Lower lobe of right lung (tissue), 2 donors: ENCODE results near the gene MEG3. TPM values are rescaled to one million over a fixed set of nuclear protein-coding genes. Genes with fewer than 3 reads are reported as not detected.
"Not testable (repeated sequence)": the region's sequence is repeated elsewhere in the genome, so short reads cannot be mapped to it uniquely, and the experiment has no call there.

ENCODE experiments used
- ATAC-seq, 2 donors: fragments of 200-7000 bp; cut with Tn5 transposase; one replicate each; pipeline ENCODE4 v1.9.1; 2020 to 2022; ENCODE audit warnings: mild to moderate bottlenecking in 2 of 2, moderate library complexity in 2 of 2
- DNase-seq: peaks from one replicate; pipeline ENCODE4 v3.0.0-alpha.2; 2020
- H3K27ac ChIP-seq: fragments of 200-600 bp; one replicate; pipeline ENCODE4 v1.8.0; 2022
- H3K27me3 ChIP-seq: fragments of 200-600 bp; one replicate; pipeline ENCODE4 v1.8.0; 2022; ENCODE audit warnings: low read depth
- H3K36me3 ChIP-seq: fragments of 200-600 bp; one replicate; pipeline ENCODE4 v1.8.0; 2022; ENCODE audit warnings: mild to moderate bottlenecking
- H3K4me1 ChIP-seq: fragments of 200-600 bp; one replicate; pipeline ENCODE4 v1.8.0; 2022
- H3K4me3 ChIP-seq: fragments of 200-600 bp; one replicate; pipeline ENCODE4 v1.8.0; 2022; ENCODE audit warnings: mild to moderate bottlenecking
- H3K9me3 ChIP-seq: fragments of 200-600 bp; one replicate; pipeline ENCODE4 v1.8.0; 2022
- intact Hi-C: fragments of 100-400 bp; cut with DNase I; formaldehyde crosslinking; loops from one replicate; pipeline ENCODE4 v1.11.0; 2022
- total RNA-seq: library from RNA; stranded (reverse); fragmentation: NEBNext Ultra II Directional; extraction: Animal tissue kit (Norgen Biotek cat#: 25700); gene quantifications from one replicate; pipeline ENCODE4 v1.2.1, GENCODE V29; 2021
- TF ChIP-seq, protein P1 (sequence below): fragments of 200-600 bp; IDR thresholded peaks from one replicate; pipeline ENCODE4 v1.8.0; 2022; ENCODE audit warnings: antibody characterized with exemption, mild to moderate bottlenecking
- donor health status: DM: no; HTN: yes; CAD: no; lungs with severe emphysema.

Gene MEG3
- total RNA-seq, 1 donor from 2014 or later = 16.6 TPM

DNA sequence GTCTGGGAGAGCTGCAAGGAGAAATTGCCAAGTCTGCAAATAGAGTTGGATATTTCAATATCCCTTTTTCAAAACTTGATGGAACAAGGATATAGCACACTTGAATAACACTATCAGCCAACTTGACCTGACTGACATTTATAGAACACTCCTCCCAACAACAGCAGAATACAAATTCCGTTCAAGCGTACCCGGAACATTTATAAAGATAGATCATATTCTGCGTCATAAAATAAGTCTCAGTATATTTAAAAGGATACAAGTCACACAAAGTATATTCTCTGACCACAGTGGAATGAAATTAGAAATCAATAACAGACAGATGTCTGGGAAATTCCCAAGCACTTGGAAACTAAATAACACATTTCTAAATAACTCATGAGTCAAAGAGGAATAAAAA is 29.0 kb upstream of the MEG3 start:
- intact Hi-C loops = no loop called here
- Histone ChIP-seq H3K36me3 (no peaks in the 10 kb centered on the region), H3K27me3 (peaks cover 13% of the 10 kb centered on the region), H3K27ac (no peak overlapping the region), H3K9me3 (no peaks in the 10 kb centered on the region), H3K4me1 (no peaks in the 10 kb centered on the region), H3K4me3 (no peak overlapping the region)
- TF ChIP-seq, protein P1, sequence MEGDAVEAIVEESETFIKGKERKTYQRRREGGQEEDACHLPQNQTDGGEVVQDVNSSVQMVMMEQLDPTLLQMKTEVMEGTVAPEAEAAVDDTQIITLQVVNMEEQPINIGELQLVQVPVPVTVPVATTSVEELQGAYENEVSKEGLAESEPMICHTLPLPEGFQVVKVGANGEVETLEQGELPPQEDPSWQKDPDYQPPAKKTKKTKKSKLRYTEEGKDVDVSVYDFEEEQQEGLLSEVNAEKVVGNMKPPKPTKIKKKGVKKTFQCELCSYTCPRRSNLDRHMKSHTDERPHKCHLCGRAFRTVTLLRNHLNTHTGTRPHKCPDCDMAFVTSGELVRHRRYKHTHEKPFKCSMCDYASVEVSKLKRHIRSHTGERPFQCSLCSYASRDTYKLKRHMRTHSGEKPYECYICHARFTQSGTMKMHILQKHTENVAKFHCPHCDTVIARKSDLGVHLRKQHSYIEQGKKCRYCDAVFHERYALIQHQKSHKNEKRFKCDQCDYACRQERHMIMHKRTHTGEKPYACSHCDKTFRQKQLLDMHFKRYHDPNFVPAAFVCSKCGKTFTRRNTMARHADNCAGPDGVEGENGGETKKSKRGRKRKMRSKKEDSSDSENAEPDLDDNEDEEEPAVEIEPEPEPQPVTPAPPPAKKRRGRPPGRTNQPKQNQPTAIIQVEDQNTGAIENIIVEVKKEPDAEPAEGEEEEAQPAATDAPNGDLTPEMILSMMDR = no peak
- DNase-seq (no peak), ATAC-seq (no peak)

- H3K36me3 ChIP-seq = no peaks in the 10 kb centered on the region
- H3K27ac ChIP-seq = no peak overlapping the region
- no peak overlapping the region for H3K4me3 ChIP-seq
- H3K27me3 ChIP-seq = peaks cover 3% of the 10 kb centered on the region
- no peaks in the 10 kb centered on the region for H3K4me1 ChIP-seq
- H3K9me3 ChIP-seq = no peaks in the 10 kb centered on the region
- TF ChIP-seq, protein P1 = no peak
- ATAC-seq = no peak
- no peak for DNase-seq
- intact Hi-C loops = no loop called here
These were observed 25.9 kb upstream of the MEG3 start for GRCh38 chr14:100800041-100800440.

DNA sequence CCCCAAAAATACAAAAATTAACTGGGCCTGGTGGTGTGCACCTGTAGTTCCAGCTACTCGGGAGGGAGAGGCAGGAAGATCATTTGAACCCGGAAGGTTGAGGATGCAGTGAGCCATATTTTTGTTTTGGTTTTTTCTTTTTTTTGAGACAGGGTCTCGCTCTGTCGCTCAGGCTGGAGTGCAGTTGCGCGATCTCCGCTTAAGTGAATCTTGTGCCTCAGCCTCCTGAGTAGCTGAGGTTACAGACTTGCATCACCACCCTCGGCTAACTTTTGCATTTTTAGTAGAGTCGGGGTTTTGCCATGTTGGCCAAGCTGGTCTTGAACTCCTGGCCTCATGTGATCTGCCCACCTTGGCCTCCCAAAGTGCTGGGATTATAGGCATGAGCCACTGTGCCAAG is 24.5 kb upstream of the MEG3 start:
- H3K4me3 ChIP-seq, intact Hi-C loops, ATAC-seq, H3K27ac ChIP-seq, H3K9me3 ChIP-seq, H3K27me3 ChIP-seq, DNase-seq, H3K36me3 ChIP-seq, H3K4me1 ChIP-seq: not testable (repeated sequence)

- Histone ChIP-seq H3K4me3 (no peak overlapping the region), H3K27ac (no peak overlapping the region), H3K27me3 (peaks cover 10% of the 10 kb centered on the region), H3K9me3 (no peaks in the 10 kb centered on the region), H3K36me3 (no peaks in the 10 kb centered on the region), H3K4me1 (no peaks in the 10 kb centered on the region)
- intact Hi-C loops = no loop called here
- ATAC-seq = no peak
- no peak for DNase-seq
- TF ChIP-seq, protein P1 = no peak
These were observed 23.7 kb upstream of the MEG3 start for GRCh38 chr14:100802179-100802578.

- intact Hi-C loops = no loop called here
These were observed 23.2 kb upstream of the MEG3 start for GRCh38 chr14:100802766-100803165.

GRCh38 chr14:100803226-100803625 is 22.7 kb upstream of the MEG3 start:
- DNase-seq (no peak), ATAC-seq (no peak)
- Histone ChIP-seq H3K4me3 (no peak overlapping the region), H3K27ac (no peak overlapping the region), H3K4me1 (no peaks in the 10 kb centered on the region), H3K36me3 (no peaks in the 10 kb centered on the region), H3K27me3 (peaks cover 10% of the 10 kb centered on the region), H3K9me3 (no peaks in the 10 kb centered on the region)
- TF ChIP-seq, protein P1 = no peak
- intact Hi-C loops = no loop called here

More at GRCh38 chr14:100802766-100803165, 23.2 kb upstream of the MEG3 start:
- no peak for DNase-seq
- Histone ChIP-seq H3K27me3 (peaks cover 10% of the 10 kb centered on the region), H3K4me3 (no peak overlapping the region), H3K36me3 (no peaks in the 10 kb centered on the region), H3K9me3 (no peaks in the 10 kb centered on the region), H3K4me1 (no peaks in the 10 kb centered on the region), H3K27ac (no peak overlapping the region)
- TF ChIP-seq, protein P1 = no peak
- ATAC-seq = no peak
